GM15510 (cell line): Measurements from ENCODE around the gene HEBP1.

Source experiments
- POLR2A ChIP-seq: IDR thresholded peaks from 3 replicates; pipeline ENCODE4 v1.6.1; 2011; ENCODE audit warnings: borderline replicate concordance; ENCODE audit not compliant: insufficient read length; ENCODE audit errors: extremely low read depth

HEBP1 gene

GRCh38 chr12:12951504-12951903, 48.6 kb downstream of the HEBP1 start:
- no peak for TF ChIP-seq POLR2A

- no peak for TF ChIP-seq POLR2A
These were observed 52.2 kb downstream of the HEBP1 start for GRCh38 chr12:12947902-12948301.

DNA sequence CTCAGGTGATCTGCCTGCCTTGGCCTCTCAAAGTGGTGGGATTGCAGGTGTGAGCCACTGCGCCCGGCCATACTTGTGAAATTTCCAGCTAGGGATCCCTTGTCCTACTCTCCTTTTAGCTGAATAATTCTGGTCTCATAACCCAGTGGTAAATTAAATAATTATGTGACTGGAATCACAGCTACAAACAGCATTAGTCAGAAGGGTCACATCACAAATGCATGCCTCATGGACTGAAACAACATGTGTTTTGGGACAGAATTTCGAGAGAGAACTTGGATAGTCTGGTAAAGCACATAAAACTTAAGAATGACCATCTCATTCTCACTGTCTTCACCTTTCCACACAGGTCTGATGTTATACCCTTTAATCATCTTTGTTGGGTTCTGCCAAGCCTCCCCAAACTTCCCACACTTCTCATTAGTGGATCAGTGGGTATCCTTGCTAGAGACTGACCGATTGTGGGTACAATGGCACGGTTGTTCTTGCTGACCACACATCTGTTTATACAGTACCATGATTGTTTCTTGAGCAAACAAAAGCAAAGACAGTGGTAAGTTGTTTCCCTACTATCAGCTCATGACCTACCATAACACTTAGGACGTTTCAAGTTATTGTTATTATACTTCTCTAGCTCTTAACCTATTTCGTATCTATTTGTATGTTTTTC, 53.2 kb downstream of the HEBP1 start:
- no peak for TF ChIP-seq POLR2A

GRCh38 chr12:12945591-12945990, 54.5 kb downstream of the HEBP1 start:
- no peak for TF ChIP-seq POLR2A

DNA sequence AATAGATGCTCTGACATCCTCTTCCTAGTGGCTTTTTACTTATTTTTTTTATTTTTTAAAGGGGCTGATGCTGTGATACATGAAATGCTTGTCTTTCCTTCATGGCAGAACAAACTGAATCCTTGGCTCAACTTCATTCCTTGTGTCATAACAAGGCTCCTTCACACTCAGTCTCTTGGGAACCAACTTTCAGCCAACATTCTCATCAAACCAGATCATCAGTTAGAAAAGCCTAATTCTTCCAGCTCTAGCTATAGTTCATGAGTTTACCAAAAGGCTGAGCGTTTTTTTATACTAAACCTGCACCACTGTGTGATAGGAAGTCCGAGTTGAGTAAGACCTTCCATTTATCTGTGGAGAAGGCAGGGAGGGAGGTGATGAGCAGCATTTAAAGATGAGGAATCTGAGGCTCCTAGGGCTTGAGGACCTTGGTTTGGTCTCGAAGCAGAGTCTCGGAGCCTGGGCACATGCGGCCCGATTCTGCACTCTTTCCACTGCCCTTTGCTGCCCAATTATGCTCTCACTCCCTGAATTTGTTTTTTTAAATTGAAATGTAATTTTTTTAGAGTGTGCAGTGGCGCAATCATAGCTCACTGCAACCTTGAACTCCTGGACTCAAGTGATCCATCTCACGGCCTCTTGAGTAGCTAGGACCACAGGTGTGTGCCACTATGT, 56.3 kb downstream of the HEBP1 start:
- TF ChIP-seq POLR2A: no peak

DNA sequence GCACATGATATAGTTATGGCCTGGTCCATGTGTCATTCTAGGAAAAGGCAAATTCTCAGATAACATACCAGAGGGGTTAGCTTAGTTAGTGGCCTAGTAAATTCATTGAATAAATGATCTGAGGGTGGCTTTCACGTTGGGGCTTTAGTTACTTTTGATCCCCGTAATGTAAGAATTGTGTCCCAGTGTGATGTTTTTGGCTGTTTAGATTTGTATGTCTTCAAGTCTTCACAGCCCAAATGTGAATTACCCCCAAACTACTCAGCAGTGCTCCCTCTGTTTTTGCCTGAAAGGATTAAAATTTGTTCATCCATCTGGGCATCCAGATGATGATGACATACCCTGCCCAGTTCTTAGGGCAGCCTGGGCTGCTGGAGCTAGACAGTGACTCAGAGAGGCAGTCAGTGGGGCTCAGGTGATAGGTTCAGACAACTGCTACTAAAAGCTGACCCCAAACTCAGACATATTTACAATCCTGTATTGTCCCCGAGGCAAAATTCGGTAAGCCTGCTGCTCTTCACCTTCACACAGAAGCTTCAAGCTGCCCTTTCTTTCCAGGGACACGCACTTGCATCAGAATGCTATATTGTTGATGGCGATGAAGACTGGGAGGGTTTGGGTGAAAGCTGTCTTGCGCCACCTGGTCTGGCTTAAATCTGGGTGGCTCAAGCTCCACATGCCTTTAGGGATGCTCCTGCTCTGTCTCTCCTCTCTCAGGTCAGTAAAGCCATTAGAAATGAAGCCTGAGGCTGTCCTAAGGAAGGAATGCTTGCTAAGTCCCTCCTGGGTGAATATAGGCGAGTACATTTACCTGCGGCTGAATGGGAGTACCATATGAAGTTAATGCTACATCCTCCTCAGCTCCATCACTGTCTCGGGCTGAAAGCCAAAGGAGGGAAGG, 58.4 kb downstream of the HEBP1 start:
- no peak for TF ChIP-seq POLR2A

- TF ChIP-seq POLR2A: no peak
These were observed 60.2 kb downstream of the HEBP1 start for GRCh38 chr12:12939888-12940287.

GRCh38 chr12:12938541-12938940, 61.5 kb downstream of the HEBP1 start:
- no peak for TF ChIP-seq POLR2A

GRCh38 chr12:12936983-12937491, 63.0 kb downstream of the HEBP1 start:
- no peak for TF ChIP-seq POLR2A

DNA sequence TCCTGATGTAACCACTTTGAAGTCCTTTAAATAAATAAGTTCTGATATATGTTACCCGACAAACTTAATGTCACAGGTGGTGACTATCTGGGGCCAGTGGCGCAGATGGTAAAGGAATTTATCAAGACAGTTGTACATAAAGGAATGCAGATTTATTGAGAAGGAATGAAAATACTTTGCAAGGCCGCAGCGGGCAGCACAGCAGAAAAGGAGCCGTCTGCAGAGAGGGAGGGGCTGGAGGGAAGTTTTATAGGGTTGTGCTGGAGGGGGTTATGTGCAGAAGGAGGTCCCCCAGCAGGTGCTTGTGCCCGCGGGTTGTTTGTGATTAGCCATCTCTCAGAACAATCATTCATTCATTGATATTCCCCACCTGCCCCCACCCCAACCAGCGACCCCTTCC, 65.5 kb downstream of the HEBP1 start:
- no peak for TF ChIP-seq POLR2A

DNA sequence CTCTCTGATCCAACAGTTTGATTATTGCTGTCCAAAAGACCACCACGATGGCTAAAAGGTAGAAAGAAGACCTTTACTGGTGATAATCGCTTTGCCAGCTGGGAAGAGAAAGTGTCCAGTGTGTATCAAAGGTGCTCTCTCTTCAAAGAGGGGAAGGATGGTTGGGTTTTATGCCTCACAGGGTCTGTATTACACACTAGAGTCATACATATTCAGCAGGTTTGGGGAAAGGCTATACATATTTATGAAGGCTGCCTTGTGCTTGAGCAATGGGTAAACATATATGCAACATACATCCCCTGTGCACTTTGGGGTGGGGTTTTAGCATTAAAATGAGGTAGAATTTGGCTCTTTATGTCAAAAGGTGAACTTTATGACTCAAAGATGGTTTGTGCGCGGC, 66.3 kb downstream of the HEBP1 start:
- TF ChIP-seq POLR2A: no peak

DNA sequence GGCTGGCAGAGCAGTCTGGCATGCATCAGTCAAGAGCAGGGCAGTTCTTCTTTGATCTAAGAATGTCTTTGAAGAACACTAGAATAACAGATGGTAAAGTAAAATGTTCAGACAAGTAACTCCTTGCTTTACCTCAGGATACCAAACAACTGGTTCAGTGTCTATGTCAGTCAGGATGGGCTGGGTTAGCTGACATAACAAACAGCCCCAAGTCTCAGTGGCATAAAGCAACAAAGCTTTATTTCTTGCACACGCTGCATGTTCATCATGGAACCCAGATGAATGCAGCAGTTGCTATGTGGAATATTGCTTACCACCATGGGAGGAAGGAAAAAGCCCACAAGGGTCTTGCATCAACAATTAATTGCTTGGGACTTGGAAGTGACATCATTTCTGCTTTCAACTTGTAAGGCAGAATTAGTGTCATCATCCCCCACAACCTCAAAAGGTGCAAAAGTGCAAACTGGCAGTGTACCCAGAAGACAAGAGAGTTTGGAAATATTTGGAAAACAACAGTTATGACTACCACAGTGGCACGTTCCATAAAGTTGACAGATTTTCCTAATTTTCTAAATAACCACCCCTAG, 69.3 kb downstream of the HEBP1 start:
- TF ChIP-seq POLR2A: no peak

GRCh38 chr12:12929696-12930095, 70.4 kb downstream of the HEBP1 start:
- TF ChIP-seq POLR2A: no peak

DNA sequence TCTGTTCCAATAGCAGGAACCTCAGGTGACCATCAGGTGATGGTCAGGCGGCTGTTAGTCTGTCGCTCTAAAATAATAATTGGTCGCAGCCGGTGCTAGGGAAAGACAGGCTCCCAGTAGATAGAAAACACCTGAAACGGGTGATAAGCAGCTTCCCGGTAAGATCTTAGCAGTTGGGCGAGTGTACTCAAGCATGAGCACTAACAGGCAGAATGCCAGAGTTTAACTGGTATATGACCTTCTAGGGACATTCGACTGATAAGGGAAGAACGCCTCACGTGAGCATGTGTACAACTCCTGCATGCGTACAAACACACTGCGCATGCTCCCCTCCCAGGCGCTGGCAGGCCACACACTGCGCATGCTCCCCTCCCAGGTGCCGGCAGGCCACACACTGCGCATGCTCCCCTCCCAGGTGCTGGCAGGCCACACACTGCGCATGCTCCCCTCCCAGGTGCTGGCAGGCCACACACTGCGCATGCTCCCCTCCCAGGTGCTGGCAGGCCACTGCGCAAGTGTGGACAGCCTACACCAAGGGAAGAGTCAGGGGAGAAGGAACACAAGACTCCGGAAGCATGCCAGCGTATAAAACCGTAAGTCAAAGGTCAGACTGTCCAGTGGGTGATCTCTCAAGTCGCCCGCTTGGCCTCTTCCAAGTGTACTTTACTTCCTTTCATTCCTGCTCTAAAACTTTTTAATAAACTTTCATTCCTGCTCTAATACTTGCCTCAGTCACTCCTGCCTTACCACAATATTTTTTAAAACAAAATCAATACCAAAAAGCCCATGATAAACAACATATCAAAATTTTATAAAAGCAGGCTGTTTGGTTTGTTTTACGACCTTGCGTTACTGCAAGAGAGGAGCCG, 72.6 kb downstream of the HEBP1 start:
- no peak for TF ChIP-seq POLR2A
